A204.1 (cell line): ENCODE results near the gene PRC1.

Source experiments
- FAIRE-seq: peaks from 2 replicates; lab custom pipeline; 2012; peaks lifted over from hg19 to GRCh38; lab: Jason Lieb, UNC

PRC1 gene

DNA sequence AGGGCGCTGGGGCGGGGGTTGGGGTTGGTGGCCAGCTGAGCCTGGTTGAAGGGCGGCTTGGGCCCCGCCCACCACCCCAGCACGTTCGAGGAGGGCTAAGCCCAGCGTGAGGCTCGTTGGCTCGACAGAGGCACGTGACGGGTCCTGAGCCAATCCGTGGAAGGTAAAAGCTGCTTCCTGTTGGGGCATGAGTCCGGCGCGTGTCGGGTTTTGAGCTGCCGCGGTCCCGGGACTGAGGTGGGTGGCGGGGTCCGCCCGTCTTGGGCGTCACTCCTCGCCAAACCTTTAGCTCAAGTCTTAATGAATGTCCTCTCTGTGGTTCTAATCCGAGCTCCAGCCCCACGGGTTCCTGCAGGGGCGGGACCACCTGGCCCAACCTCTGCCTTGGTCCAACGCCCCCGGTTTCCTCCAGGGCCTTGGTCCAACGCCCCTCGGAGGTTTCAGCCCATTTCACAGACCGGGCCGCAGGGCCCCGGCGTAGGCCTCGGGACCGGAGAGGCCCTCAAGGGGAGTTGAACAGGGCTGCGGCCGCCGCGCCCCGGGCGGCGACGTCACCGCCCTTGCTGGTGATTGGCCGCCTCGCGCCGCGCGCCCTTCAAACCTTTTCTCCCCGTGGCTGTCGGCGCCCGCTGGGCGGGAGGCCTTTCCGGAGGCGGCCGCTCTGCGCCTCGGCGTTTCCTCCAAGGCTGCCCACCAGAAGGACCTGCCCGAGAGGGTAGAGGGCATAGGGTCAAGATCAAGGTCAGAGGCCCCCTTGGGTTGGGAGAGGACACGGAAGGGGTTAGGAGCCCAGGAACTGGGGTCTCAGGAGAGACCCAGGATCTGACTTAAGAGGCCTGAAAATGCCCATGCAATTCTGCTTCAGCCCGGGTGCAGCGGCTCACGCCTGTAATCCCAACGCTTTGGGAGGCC lies 39.4 kb downstream of the PRC1 start, which contains the start of gene RCCD1:
Gene RCCD1 (plus strand): TSS at position 173 of the 912 bp plus-strand sequence. CDS start 1,851 bp downstream, outside the sequence.
- peak; percentile 59 for FAIRE-seq

DNA sequence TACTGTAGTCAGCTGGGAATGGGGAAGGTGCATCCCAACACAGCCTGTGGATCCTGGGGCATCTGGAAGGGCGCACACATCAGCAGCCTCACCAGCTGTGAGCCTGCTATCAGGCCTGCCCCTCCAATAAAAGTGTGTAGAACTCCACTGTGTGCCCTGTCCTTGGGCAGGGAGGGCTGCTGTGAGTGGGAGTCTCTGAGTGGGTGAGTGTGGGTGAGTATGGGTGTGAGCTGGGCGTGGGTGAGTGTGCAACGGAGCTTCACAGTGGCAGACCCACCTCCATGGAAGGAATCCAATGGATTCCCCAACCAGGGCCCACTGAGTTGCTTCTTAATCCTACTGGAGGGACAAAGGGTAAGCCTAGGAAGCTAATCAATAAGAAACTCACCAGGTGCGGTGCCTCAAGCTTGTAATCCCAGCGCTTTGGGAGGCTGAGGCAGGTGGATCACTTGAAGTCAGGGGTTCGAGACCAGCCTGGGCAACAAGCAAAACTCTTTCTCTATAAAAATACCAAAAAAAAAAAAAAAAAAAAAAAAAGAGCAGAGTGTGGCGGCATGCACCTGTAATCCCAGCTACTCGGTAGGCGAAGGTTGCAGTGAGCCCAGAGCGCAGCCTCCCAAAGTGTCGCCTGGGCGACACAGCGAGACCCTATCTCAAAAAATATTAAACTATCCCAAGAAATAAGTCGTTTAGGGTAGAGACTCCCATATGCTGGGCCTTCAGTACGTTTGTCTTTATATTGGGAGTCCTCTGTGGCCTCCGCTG lies 40.2 kb downstream of the PRC1 start:
- no peak for FAIRE-seq

DNA sequence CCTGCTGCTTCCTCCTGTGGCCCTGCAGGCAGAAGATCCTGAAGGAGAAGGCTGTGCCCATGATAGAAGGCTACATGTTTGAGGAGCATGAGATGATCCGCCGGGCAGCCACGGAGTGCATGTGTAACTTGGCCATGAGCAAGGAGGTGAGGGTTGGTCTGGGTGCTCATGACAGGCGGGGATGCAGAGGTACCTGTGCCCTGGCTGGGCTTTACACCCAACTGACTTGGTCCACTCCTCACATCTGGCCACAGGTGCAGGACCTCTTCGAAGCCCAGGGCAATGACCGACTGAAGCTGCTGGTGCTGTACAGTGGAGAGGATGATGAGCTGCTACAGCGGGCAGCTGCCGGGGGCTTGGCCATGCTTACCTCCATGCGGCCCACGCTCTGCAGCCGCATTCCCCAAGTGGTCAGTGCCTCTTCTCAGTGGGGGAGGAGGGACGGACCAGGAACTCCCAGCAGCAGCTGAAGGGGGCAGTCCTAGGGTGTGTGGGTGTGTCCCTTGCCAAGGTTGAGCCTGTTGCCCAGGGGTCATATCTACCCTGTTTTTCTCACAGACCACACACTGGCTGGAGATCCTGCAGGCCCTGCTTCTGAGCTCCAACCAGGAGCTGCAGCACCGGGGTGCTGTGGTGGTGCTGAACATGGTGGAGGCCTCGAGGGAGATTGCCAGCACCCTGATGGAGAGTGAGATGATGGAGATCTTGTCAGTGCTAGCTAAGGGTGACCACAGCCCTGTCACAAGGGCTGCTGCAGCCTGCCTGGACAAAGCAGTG lies 41.2 kb downstream of the PRC1 start:
- no peak for FAIRE-seq

DNA sequence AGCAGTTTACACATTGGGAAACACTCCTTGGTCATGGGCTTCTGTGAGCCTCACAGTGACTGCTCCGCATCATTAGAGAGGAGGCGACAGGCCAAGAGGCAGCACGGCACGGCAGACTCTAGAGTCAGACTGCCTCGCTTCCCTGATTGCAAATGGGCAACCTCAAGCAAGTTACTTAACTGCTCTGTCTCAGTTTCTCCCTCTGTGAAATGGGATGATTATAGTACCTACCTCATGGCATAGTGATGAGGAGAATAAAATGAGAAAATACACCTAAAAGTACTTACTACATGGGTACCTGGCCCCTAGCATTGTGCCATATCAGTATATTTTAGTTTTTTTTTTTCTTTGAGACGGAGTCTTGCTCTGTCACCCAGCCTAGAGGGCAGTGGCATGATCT lies 43.7 kb downstream of the PRC1 start:
- no peak for FAIRE-seq

DNA sequence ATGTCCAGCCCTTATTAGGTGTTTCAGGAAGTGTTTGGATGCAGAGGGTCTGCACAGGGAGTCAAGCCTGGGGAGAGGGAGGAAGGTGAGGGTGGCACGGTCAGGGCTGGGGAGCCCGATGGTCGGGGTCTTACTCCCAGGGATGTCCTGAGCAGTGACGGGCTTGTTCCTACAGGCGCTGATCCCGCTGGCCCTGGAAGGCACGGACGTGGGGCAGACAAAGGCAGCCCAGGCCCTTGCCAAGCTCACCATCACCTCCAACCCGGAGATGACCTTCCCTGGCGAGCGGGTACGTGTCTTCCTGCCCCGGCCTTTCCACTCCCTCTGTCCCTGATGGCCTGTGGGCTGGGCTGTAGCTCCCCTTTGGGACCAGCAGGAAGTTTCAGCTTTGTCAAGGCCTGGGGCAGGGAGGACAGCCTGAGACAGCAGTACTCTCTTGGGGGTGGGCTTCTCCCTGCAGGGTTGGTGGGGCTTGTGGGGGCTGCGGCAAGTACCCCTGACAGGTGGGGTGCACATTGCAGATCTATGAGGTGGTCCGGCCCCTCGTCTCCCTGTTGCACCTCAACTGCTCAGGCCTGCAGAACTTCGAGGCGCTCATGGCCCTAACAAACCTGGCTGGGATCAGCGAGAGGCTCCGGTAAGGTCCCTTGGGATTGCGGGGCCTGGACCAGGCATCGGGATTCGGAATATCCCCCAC lies 44.2 kb downstream of the PRC1 start:
- no peak for FAIRE-seq

DNA sequence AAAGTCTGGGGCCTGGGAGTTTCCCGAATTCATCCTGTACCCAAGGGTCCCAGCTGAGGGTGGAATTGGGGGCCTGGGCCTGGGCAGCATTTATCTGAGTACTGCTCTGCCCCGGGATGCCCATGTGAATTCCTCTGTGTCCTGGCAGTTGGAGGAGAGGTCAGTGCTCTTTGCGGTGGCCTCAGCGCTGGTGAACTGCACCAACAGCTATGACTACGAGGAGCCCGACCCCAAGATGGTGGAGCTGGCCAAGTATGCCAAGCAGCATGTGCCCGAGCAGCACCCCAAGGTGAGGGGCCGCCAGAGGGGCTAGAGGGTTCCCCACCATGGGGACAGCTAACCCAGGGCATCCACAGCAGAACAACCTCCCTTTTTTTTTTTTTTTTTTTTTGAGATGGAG lies 45.8 kb downstream of the PRC1 start:
- no peak for FAIRE-seq

DNA sequence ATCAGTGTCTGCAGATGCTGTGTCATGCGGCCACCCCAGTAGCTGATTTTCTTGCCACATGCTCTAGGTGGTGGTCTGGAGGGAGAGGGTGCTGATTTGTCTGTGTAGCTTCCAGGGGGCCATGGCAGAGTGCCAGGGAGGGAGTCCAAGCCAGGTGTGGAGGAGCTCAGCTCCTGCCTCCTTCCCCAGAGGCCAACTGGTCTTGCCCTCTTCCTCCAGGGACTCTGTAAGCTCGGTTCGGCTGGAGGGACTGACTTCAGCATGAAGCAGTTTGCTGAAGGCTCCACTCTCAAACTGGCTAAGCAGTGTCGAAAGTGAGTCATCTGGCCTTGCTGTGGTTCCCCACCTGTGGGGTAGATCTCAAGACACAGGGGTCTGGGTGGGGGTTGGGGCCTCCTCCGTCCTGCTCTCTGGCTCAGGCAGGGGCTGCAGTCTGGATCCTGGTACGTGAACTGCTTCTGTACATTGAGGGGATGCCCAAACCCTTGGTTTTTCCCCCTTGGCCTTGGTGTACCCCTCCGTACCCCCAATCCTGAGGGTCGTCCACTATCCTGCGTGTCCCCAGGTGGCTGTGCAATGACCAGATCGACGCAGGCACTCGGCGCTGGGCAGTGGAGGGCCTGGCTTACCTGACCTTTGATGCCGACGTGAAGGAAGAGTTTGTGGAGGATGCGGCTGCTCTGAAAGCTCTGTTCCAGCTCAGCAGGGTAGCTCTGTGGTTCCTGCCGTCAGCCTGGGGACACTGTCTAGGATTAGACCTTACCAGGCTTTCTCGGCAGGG lies 46.6 kb downstream of the PRC1 start:
- FAIRE-seq, result no peak

DNA sequence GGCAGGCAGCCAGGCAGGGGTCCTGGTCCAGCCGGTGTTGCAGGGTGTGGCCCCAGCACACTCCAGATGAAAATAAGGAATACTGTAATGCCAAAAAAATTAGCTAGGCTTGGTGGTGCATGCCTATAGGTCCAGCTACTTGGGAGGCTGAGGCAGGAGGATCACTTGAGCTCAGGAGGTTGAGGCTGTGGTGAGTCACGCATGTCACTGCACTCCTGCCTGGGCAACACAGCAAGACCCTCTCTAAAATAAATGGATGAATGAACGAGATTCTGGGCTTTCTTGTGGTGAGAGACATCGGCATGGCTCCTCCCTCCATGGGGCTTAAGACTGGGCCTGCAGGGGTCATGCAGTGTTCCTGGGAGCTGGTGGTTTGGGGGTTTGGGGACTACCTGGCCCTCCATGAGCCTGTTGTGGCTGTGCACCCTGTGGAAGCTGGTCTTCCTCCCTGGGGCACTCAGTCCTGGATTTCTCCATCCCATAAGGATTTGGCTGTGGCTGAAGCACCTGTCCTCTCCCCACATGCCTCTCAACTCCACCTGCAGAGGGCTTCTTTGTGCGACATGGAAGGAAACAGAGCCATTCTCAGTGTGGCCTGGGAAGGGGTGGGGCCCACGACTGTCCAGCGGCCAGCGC lies 47.3 kb downstream of the PRC1 start:
- no peak for FAIRE-seq

DNA sequence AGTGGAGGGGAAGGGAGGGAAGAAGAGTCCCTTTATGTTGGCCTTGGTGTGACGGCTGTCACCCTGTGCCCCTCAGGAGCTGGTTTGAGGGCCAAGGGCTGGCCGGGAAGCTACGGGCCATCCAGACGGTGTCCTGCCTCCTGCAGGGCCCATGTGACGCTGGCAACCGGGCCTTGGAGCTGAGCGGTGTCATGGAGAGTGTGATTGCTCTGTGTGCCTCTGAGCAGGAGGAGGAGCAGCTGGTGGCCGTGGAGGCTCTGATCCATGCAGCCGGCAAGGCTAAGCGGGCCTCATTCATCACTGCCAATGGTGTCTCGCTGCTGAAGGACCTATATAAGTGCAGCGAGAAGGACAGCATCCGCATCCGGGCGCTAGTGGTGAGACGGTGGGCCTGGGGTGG lies 47.8 kb downstream of the PRC1 start:
- no peak for FAIRE-seq

DNA sequence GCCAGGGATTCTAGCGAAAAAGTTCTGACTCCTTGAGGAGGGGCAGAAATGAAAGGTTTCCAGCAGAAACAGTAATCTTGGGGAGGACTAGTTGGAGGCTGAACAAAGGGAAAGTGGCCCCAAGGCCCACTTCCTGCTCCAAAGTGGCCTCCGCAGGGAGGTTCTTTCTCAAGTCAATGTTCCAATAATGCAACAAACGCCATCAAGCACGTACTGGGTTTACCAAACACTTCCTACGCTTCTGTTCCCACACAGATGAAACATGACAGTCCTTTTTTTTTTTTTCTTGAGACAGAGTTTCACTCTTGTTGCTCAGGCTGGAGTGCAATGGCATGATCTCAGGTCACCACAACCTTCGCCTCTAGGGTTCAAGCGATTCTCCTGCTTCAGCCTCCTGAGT lies 49.2 kb downstream of the PRC1 start:
- FAIRE-seq, result no peak

DNA sequence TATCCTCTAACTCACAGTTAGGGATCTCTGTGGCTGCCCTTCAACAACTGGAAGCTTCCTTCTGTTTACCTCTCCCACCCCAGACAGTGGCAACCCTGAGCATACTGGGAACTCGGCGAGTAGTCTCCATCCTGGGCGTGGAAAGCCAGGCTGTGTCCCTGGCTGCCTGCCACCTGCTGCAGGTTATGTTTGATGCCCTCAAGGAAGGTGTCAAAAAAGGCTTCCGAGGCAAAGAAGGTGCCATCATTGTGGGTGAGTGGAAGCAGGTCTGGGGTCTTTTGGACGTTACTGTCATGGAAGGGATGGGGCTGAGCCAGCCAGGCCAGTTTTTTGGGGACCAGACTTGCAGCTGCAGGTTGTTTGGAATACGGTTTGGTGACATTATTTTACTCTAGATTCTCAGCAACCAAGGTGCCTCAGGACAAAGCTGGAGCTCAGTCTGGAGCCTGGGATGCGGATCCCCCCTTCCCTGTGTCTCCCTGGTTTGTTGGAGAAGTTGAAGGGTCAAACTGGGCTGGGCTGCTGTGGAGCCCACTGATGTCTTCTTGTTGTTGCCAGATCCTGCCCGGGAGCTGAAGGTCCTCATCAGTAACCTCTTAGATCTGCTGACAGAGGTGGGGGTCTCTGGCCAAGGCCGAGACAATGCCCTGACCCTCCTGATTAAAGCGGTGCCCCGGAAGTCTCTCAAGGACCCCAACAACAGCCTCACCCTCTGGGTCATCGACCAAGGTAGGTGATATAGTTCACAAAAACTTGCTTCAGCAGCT lies 51.8 kb downstream of the PRC1 start:
- FAIRE-seq, result no peak

DNA sequence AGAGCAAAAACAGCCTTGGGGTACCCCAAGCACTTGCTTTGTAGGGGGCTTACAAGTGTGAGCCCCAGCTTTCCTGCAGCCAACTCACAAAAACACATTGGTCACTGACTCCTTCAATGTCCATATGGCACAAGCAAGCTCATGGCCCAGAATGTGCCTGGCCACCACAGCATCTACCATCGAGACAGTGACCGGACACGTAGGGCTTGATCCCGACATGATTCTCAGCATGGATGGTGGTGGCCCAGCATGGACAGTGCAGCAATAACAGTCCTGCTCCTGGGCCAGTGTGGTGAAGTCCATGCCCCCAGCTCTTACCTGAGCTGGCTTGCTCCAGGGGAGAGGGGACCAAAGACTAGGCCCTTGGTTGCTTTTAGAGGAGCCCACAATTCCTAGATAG lies 53.3 kb downstream of the PRC1 start:
- no peak for FAIRE-seq

DNA sequence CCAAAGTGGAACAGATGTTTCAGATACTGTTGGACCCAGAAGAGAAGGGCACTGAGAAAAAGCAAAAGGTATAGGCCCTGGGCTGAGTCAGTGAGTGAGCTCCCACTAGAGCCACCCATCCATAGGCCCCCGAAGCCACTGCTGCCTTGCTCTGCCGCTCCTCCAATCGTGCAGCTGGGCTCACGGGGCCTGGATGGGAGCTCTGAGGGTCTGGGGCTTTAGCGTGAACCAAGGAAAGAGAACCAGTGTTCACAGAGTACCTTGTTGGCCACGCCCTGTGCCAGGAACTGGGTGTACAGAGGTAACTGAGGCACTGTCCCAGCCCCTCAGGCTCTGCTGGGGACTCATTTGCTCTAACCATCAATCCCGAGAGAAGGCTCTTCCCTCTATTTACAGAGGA lies 54.6 kb downstream of the PRC1 start:
- FAIRE-seq, result no peak

DNA sequence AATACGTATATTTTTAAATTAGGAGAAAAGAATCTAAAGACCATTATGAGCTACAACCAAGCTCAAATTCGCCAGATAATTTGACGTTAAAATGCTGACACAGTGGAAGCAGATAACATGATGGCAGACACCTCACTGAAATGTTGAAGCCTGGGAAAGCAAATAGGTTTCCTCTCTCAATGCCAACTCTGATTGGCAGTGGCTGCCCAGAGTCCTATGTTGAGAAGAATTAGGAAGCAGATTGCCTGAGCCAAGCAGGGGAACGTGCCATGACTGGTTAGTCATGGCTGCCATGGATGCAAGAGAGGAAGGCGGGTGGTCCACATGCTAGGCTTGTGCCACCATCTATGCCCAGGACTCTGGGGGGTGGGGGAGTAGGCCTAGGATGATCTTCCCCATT lies 56.1 kb downstream of the PRC1 start:
- no peak for FAIRE-seq

DNA sequence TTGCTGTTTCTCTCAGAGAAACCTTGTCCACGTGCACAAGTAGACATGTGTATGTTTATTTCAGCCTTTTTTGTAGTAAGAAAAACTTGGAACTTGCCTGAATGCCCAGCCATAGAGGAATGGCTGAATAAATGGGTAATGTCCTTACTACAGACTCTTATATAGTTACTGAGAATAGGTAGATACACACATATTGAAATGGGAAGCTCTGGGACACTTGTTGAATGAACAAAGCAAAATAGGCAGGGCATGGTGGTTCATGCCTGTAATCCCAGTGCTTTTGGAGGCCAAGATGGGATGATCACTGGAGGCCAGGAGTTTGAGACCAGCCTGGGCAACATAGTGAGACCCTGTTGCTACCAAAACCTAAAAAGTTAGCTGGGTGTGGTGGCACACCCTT lies 57.5 kb downstream of the PRC1 start:
- FAIRE-seq, result no peak

DNA sequence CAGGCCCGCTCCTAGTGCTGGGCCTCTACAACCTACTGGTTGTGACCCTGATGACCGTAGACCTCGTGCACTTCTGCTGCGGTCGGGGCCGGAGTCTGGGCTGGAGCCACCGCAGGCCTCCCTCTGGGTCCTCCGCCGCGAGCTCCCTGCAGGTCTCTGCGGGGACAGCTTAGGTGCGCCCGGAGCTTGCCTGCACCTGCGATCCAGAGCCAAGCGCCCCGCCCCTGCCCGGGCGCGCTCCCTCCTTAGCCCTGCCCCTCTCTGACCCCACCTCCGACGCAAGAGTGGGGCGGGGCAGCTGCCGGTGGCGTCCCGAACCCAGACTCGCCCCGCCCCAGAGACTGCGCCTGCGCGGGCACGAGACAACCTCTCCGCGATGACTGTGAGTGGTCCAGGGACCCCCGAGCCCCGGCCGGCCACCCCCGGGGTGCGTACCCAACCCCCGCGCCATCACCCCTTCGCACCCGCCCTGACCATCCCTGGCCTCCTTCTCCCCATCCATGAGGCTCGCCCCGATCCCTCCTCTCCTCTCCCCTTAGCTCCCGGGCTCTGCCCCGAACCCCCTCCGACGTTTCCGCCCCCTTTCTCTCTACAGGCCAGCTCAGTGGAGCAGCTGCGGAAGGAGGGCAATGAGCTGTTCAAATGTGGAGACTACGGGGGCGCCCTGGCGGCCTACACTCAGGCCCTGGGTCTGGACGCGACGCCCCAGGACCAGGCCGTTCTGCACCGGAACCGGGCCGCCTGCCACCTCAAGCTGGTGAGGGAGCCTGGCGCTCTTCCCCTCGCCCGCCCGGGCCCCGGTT lies 59.2 kb downstream of the PRC1 start, which contains the start of gene UNC45A:
Gene UNC45A (plus strand): TSS at position 337 of the 803 bp plus-strand sequence. CDS start 40 bp downstream, at position 377.
- FAIRE-seq, result no peak

DNA sequence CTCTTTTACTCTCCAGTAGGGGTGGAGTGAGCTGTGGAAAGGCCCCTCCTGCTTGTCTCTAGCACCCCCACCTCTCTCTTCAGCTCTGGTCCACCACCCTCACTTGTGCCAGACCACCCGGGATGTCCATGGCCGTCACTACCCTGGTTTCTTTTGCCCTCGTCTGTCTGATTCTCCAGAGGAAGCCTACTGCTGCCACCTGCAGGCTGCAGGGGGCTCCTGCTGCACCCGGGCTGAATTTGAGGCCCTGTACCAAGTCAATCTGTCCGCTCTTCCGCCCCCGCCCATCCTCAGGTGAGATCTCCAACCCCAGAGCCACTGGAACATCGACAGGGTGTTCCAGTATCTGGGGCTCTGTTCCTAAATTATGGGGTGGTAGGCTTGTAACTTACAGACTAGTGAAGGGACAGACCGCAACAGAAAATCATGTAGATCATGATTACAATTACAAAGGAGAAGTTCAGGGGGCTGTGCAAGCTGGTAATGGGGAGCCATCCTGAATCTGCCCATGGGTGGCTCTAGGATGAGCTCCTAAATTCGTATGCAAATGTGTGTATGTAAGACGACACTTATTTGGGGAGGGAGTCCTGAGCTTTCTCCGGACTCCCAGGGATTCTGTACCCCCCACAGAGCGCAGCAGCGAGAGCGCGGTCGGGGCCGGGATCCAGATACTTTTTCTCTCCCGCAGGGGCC lies 59.9 kb downstream of the PRC1 start:
- no peak for FAIRE-seq

DNA sequence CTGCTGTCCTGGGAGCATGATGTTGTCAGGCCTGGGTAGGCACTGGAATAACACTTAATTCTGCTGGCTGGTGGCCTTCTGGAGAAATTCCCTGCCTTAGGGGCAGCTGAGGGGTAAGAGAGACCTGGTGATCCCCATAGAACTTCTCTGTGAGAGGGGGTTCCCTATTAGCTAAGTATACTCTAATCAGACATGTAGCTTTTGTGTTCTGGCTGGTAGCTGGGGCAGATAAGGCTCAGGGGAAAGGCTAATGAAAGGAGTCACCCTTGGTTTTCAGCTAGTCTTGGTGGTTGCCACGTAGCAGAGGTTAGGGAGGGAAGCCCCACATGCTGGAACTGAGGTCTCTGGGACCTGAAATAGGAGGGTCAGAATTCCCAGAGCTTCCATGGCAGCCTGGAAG lies 61.0 kb downstream of the PRC1 start:
- FAIRE-seq, result no peak
